Cerebellar nuclear complex (tissue), 1 donor: ENCODE results near the gene MYRFL.
"Not testable (repeated sequence)": the region's sequence is repeated elsewhere in the genome, so short reads cannot be mapped to it uniquely, and the experiment has no call there.

Experiments used
- DNase-seq, 2 experiments: peaks; one replicate each; lab custom pipeline; 2025; lab: John Stamatoyannopoulos, UW

The MYRFL gene

DNA sequence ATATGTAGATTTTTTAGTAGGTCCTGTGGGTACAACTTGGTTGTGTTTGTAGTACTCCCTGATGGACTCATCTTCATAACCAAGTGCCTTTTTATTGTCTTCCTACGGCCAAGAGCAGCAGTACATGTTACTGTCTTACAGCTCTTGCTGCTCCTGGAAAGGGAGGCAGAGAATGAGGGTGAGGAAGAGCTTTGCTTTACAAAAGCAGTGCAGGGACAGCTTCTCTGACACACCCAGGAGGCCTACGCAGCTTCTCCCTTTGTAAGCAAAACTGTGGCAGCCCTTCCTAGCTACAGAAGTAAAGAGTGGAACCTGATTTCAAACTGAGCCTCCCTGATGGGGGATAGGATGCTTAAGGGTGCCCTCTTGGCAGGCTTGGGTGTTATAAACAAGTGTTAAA lies 18.6 kb downstream of the MYRFL start:
- DNase-seq: peak in 1 of 2 experiments; percentile 46

- DNase-seq: peak; percentile 96 to 97
Observed at GRCh38 chr12:69844416-69844815, 19.4 kb downstream of the MYRFL start.

DNA sequence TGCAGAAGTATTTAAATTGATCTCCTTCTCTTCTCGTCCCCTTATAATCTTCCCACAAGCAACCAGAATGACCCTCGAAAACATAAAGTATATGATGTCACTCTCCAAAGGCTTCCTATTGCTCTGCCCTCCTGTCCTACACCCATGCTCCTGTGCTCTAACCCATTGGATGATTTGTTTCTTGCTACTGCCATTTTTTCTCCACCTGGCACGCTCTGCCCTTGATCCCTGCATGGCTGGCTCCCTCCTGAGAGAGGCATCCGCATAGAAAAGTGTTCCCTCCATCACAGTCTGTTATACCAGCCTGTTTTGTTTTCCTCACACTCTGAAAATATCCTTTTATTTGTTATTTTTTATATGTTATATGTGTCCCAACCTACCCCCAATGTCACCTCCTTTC lies 19.8 kb downstream of the MYRFL start:
- peak in 1 of 2 experiments; percentile 81 for DNase-seq

DNA sequence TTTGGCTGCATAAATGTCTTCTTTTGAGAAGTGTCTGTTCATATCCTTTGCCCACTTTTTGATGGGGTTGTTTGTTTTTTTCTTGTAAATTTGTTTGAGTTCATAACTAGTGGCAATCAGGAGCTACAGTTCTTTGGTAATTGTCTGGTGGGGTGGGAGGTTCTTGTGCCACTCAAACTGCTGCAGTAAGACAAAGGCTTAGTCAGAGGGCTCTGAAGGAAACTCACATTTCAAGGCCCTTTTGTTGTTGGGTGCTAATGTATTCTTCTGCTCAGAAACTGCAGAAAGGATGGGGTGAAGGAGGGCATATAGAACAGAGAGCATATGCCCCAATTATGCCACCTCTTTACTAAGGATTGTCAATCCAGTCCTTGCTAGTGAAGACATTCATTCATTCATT lies 21.9 kb downstream of the MYRFL start:
- no peak for DNase-seq

DNA sequence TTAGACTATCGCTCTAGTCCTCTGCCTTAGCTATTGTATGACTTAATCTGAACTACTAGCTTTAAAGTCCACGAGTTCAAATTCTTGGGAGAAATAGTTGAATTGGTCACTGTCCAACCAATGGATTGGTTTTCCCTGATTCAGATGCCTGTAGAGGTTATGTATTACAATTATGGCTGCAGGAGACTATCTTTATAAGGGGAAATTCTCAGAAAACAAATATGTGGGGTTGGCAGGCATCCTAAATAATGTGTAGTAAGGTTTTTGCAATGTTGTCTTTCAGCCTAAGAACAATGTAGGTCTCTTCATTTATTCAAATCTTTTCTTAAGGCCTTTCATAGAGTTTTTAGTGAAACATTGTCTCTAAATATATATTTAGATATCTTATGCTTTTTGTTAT lies 26.9 kb downstream of the MYRFL start:
- no peak for DNase-seq

GRCh38 chr12:69853176-69853961 lies 28.3 kb downstream of the MYRFL start:
- not testable (repeated sequence) for DNase-seq

DNA sequence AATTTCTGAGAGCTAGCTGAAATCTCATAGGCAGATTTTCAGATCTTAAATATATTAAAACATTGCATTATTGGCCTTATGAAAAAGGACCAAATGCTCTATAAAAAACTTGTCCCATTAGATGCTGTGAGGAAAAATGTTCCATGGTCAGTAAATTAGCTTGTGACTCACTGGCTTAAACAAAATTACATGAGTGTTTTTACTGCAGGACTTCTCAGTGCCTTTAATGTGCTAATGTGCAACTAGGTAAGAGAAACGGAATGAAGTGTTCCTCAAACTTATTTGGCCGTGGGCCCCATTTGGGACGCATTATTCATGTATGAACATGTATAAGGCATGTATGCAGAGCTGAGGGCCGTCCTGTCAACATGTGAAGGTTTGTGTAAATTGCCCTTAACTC lies 41.7 kb downstream of the MYRFL start:
- no peak for DNase-seq

DNA sequence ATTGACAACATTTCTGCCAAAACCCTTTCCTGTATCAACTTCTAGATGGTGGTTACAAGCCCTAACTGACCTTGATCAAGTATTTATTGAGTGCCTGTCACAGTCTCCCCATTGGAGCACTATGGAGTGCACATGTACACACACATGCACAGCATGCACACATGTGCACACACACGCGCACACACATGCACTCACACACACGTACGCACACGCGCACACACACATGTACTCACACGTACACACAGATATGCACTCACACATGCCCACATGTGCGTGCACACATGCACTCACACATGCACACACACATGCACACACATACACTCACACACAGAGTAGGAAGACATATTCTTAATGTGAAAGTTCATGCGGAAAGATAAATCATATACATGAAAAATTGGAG lies 43.7 kb downstream of the MYRFL start:
- DNase-seq: no peak

GRCh38 chr12:69872804-69873203 lies 47.8 kb downstream of the MYRFL start:
- DNase-seq: no peak

GRCh38 chr12:69873429-69873828 lies 48.4 kb downstream of the MYRFL start:
- DNase-seq: no peak

DNA sequence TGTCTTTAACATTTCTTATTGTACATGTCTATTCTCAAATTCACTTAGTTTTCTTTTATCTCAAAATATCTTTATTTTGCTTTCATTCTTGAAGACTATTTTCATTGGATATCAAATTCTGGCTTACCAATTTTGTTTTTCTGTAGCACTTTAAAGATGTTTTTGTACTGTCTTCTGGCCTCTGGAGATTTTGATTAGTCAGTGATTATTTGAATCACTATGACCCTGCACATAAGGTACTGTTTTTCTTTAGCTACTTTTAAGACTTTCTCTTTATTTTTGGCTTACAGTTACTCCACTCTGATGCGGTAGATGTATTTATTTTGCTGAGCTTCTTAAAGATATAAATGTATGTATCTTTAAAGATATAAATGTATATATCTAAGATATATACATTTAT lies 49.6 kb downstream of the MYRFL start:
- DNase-seq: no peak

DNA sequence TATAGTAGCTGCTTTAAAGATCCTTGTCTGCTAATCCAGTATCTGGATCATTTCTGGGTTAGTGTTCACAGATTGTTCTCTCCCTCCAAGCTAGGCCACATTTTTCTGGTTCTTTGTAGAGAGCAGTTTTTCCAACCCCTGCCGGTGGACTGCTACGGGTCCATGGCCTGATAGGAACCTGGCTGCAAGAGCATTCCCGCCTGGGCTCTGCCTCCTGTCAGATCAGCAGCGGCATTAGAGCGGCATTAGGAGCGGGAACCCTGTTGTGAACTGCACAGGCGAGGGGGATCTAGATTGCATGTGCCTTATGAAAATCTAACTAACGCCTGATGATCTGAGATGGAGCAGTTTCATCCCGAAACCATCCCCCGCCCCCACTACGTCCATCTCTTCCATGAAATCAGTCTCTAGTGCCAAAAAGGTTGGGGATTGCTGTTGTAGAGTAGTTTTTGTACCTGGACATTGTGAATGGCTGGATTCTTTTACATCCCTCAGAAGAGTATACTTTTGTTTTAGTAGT lies 50.4 kb downstream of the MYRFL start:
- DNase-seq: peak; percentile 20 to 55

- peak in 1 of 2 experiments; percentile 85 for DNase-seq
Observed at GRCh38 chr12:69879007-69879960, 54.3 kb downstream of the MYRFL start.

DNA sequence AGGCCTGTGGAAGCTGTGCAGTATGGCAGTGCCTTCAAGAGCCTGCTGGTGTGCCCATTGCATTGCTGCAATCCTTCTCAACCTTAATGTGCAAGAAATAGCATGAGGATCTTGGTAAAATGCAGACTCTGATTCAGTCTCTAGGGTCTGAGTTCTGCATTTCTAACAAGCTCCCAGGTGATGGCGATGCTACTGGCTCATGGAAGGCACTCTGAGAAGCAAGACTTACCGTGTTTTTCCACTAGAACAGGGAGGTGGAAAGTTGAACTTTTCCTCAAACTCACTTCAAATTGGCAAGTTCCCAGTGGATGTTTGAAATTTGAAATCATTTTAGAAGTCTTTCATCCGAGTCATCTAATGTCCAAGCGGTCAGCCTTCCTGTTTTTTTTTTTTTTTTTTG lies 55.5 kb downstream of the MYRFL start:
- DNase-seq: no peak

DNA sequence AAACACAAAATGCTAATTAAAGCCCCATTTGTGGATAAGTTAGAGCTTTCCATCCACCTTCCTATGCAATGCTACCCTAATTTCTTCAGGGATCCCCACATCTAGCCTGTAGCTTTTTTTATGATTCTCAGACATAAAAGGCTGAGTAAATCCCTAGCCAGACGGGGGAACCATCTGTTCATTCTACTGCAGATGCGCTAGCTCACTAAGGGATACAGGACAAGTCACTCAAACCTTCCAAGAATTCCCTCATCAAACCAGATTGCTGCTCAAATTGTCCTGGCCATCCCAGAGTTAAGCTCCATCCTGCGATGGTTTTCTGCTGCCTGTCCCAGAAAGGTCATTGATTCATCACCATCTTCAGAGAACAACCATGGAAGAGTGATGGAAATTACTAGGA lies 56.7 kb downstream of the MYRFL start:
- peak; percentile 58 to 87 for DNase-seq

- no peak for DNase-seq
Observed at GRCh38 chr12:69884386-69884785, 59.4 kb downstream of the MYRFL start.

DNA sequence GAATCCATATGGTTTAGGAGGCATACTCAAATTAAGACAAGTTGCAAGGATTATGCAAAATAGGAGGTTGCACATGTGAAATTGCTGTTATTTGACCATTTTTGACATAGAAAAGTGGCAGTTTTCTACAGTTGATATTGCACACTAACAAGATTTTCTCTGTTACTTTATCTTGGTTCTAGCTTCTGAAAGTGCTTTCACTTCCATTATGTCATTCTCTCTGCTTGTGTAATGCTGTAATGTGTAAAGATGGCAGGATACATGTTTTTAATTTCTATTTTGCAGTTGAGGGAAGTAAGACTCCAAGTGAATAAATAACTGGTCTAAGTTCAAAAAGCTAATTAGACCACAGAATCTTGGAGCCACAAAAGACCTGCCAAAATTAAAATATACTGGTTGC lies 60.6 kb downstream of the MYRFL start:
- no peak for DNase-seq

- DNase-seq: peak; percentile 42 to 49
Observed at GRCh38 chr12:69886109-69886508, 61.1 kb downstream of the MYRFL start.

DNA sequence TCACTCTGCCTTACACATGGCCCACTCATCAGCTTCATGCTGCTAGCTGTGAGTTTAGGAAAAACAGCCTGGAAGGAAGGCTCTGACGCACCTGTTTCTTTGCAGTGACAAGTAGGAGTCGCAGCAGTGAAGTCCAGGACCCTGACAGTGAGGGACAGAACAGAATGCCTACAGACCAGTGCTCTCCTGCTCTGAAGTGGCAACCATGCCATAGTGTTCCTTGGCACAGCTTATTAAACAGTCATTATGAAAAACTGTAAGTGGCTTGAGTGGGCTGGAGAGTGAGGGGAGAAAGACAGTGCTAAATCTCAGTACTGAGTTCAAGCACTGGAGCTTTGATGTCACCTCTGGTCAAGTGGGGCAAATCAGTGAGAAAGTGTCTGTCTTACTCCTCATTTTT lies 61.7 kb downstream of the MYRFL start:
- no peak for DNase-seq

DNA sequence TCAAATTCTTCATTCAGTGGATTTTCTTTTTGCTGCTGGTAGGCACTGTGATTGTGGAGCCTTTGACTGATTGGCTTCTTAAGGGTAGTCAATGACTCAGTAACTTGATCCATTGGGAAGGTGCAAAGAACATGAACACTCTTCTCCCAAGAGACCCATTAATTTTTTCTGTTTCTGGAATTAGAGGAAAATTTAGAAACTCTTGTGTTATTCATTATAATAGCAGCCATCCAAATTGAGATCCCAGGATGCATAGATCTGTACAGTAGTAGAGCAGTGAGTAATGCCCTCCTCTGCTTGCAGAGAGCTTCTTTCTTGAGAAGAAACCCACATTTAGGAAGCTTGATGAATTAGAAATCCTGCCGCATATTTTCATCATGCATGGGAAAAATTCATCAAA lies 63.9 kb downstream of the MYRFL start:
- DNase-seq: no peak

- no peak for DNase-seq
Observed at GRCh38 chr12:69894800-69895383, 69.9 kb downstream of the MYRFL start.

- DNase-seq: no peak
Observed at GRCh38 chr12:69896653-69897381, 71.8 kb downstream of the MYRFL start.
